NCI-H2081 (cell line): ENCODE measurements around the gene DYNLT2.
"Not testable (repeated sequence)": the region's sequence is repeated elsewhere in the genome, so short reads cannot be mapped to it uniquely, and the experiment has no call there.

Source experiments
- DNase-seq, 2 experiments: peaks; one replicate each; lab custom pipeline; 2025; lab: John Stamatoyannopoulos, UW

Gene DYNLT2

DNA sequence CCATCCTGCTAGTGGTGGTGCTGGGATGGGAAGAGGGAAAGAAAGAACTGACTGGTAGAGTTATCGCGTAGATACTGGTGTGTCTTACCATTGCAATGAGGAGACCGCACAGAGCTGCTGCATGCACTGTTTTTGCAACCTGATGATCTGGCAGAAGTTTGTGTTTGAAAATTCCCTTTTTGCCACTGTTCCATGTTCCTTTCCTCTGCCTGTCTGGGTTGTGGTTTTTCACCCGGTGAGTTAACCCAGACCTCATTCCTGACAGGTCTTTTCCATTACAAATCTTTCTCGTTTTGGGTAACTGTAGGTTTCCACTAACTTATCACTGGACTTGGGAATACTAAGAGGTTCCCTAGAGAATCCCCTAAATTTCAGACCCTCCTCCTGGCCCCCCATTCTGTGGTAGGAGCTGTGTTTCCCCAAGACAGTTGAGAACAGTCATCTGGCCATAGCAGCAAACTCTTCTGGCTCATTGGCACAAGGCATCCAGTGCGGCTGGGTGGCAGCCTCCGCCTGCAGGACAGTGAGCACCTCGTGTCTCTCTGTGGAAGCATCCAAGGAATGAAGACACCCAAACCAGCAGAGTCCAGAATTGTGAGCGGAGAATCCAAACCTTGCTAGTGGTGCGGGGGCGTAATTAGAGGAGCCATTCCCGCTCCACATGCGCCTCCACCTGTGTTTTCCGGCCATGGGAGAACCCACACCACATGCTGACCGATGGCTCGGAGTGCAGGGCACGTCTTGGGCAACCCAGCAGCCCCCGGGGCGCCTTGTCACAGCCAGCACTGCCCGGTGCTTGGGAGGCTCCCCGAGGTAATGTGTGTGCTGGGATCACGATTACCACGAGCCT lies 32.8 kb upstream of the DYNLT2 start:
- DNase-seq: no peak

DNA sequence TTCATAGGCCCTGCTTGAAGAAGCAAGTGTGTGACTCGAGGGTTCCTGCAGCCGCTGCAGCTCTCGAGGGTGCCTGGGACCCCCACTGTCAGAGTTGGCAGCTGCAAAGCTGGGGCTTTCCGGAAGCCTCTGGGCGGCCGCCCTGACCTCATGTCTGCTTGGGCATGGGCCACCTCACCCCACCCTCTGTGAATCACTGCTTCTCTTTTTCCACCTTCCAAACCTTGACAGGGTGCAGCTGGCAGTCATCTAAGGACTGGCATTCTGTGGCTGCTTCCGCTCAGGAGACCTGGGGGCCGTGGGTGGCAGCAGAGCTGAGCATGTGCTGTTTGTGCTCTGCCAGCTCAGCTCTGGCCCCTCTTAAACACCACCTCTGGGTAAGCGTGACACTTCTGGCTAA lies 32.0 kb upstream of the DYNLT2 start:
- DNase-seq: no peak

GRCh38 chr6:169782966-169783365 lies 31.6 kb upstream of the DYNLT2 start:
- DNase-seq: no peak

GRCh38 chr6:169780571-169781091 lies 29.3 kb upstream of the DYNLT2 start:
- DNase-seq: no peak

GRCh38 chr6:169779896-169780295 lies 28.5 kb upstream of the DYNLT2 start:
- no peak for DNase-seq

DNA sequence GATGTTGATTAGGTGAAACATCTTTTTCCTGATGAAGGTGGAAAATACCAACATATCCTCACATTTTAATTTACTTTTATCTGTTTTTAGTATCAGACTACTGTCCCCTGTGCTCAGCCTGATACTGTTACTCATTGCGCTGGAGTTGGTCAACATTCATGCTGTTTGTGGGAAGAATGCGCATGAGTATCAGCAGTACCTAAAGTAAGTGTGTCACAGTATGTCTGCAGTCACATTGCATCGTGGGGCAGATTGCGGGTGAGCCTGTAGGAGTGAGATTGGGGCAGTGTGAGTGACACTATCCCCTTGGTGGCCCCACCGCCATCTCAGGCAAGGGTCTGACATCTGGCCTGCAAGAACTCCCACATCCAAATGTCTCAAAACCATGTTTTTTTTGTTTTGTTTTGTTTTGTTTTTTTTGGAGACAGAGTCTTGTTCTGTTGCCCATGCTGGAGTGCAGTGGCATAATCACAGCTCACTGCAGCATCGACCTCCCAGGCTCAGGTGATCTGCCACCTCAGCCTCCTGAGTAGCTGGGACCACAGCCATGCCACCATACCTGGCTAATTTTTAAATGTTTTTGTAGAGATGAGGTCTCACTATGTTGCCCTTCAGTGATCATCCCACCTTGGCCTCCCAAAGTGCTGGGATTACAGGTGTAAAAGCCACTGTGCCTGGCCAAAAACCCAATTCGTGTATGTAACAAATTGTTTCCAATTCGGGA lies 27.9 kb upstream of the DYNLT2 start:
- no peak for DNase-seq

DNA sequence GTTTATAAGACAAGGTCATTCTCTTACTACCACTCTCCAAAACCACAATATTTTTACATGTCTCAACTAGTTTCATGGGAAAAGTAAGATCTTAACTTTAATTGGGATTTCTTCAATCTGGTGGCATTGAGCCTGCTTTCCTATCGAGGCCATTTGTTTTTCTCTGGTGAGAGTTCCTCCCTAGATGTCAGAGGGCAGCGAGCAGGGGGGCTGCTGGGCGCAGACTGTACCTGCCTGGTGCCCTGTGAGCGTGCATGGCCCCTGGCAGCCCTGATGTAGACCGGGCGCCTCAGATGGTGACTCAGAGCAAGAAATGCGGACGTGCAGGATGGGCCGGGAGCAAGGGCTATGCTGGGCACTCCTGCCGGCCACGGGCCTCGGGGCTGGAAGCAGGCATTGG lies 27.3 kb upstream of the DYNLT2 start:
- no peak for DNase-seq

- DNase-seq: no peak
Measured at GRCh38 chr6:169777896-169778295, 26.5 kb upstream of the DYNLT2 start.

GRCh38 chr6:169776379-169776778 lies 25.0 kb upstream of the DYNLT2 start:
- DNase-seq: no peak

- DNase-seq: no peak
Measured at GRCh38 chr6:169775321-169775720, 23.9 kb upstream of the DYNLT2 start.

DNA sequence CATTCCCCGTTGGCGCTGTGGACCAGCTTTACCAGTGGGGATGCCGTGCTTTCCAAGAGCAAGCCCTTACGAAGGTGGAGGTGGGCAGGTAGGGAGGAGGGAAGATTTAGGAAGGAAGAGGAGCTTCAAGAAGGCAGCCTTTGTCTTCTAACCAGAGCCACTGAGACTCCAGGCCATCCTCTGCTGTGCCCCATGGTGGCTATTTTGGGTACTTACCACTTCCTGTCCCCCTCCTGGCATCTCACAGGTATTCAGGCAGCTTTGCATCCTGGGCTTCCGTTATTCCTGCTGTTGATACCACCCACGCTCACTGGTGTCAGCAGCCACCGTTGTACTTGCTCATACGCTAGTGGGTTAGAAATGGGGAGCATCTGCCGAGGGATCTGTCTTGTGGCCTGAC lies 23.0 kb upstream of the DYNLT2 start:
- no peak for DNase-seq

GRCh38 chr6:169766921-169767736 lies 15.8 kb upstream of the DYNLT2 start:
- no peak for DNase-seq

GRCh38 chr6:169766232-169766631 lies 14.9 kb upstream of the DYNLT2 start:
- DNase-seq: no peak

DNA sequence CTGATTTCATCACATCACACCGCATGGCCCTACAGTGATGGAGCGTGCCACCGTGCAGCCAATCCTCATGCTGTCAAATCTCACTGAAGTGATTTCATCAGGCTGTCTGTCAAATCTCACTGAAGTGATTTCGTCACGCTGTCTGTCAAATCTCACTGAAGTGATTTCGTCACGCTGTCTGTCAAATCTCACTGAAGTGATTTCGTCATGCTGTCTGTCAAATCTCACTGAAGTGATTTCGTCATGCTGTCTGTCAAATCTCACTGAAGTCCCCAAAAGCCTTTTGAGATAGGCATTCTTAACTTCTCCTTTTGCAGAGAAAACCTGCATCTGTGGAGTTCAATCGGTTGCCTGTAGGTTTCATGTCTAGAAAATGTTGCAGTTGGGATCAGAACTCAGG lies 14.4 kb upstream of the DYNLT2 start:
- not testable (repeated sequence) for DNase-seq

GRCh38 chr6:169763881-169764280 lies 12.5 kb upstream of the DYNLT2 start:
- DNase-seq: no peak

DNA sequence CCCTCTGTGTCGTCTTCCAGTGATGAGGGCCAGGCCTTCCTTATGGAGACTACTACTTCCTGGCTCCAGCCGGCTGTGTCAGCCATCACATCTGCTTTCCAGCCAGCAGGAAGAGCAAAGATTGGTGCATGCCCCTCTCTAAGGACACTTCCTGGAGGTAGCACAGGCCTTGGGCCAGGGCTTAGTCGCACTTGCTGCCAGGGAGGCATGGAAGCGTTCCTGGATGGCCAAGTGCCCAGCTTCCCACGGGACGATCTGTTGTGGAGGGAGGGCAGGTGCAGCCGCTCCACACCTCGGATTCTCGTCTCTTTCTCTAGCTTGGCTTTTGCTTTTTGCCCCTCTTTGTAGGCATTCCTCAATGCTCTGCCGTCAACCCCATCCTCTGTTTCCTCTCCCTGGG lies 11.9 kb upstream of the DYNLT2 start:
- no peak for DNase-seq

DNA sequence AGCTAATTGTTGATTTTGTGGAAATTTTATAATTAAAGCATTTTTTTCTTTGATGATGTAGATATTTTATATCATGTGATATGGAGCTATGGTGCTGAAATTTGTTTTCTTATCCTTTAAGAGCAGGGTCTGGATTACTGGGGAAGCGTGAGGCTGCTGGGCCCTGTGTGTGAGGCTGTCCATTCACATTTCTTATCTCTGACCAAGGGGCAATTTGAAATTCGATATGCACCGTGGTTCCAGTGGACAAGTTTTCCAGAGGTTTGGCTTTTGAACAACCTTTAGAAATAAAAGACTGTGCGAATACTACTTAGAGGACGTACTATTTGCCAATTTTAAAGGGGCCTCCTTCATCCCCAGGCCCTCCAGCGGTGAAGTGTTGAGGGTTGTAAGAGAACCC lies 3.8 kb upstream of the DYNLT2 start:
- no peak for DNase-seq

- DNase-seq: no peak
Measured at GRCh38 chr6:169752074-169752623, 777 bp upstream of the DYNLT2 start.

DNA sequence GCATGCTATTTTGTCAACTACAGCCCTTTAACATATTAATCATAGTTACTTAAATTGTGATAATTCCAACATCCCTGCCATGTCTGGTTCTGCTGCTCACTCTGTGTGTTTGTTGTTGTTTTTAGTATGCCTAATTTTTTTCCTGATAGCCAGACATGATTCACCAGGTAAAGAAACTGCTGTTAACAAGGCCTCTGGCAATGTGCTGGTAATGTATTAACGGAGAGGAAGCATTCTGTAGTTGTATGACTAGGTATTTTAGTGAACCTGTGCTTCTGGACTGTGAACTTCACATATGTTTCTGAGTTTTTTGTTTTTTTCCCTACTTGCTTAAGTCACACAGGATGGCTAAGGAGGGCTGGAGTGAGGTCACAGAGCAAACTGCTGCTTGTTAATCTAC lies 4.8 kb downstream of the DYNLT2 start:
- no peak for DNase-seq

DNA sequence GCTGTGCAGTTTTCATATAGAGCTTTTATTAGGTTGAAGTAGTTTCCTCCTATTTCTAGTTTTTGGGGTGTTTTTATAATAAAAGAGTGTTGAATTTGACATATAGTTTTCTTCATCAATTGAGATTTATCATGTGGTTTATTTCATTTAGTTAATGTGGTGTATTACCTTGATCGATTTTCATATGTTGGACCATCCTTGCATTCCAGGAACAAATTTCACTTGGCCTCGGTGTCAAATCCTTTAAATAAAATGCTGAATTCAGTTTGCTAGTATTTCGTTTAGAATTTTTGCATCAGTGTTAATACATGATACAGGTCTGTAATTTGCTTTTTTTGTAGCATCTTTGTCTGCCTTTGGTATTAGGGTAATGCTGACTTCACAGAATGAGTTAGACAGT lies 6.0 kb downstream of the DYNLT2 start:
- DNase-seq: no peak

DNA sequence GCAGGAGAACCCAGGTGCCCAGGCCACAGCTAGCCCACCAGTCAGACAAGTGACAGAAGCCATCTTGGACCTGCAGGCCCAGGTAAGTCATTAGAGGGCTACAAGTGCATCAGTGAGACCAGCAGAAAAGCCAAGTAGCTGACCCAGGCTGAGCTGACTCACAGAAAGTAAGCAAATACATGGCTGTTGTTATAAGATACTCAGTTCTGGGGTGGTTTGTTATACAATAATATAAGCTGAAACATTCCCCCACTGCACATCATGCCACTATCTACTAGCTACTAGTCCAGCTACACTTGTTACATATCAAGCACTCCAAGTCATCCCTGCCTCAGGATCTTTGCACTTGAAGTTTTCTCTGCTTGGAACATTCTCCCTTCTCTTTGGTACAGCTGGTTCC lies 10.0 kb downstream of the DYNLT2 start:
- no peak for DNase-seq

GRCh38 chr6:169738976-169739529 lies 12.3 kb downstream of the DYNLT2 start:
- no peak for DNase-seq
